HG02970 (cell line): ENCODE measurements around the gene LOXHD1.

Source experiments
- ATAC-seq: cut with Tn5 transposase; IDR thresholded peaks from one replicate; pipeline ENCODE4 v1.9.1; 2021; ENCODE audit warnings: mild to moderate bottlenecking, moderate library complexity, moderate number of reproducible peaks; ENCODE audit not compliant: unreplicated experiment, low FRiP score

The LOXHD1 gene

DNA sequence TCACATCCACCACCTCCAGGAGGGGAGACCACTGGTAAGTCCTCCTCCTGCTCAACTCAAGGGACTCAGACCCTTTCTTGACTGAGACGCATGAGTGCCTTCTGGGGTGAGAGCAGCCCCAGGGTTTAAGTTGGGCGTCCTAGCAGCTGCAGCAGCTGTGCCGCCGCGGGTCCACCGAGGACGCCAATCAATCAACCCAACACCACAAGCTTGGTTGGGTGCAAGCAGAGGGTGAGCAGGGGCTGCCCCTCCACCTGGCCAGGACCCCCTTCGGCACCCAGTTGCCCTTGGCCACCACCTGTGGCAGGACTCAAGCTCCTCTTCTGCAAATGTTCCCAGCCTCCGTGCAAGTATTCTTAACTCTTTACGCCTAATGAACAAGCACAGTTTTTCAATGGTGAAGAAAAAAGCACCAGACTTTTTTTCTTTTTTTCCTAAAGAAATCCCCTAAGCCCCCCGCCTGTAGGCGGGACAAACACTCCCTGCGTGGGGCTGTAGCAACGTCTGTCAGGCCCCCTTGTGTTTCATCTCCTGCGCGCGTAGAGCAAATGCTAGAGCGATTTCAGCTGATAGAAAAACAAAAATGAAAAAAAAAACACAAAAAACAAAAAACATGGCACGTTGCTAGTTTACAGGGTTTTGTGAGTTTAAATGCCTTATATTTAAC is 197.1 kb downstream of the LOXHD1 start:
- no peak for ATAC-seq

DNA sequence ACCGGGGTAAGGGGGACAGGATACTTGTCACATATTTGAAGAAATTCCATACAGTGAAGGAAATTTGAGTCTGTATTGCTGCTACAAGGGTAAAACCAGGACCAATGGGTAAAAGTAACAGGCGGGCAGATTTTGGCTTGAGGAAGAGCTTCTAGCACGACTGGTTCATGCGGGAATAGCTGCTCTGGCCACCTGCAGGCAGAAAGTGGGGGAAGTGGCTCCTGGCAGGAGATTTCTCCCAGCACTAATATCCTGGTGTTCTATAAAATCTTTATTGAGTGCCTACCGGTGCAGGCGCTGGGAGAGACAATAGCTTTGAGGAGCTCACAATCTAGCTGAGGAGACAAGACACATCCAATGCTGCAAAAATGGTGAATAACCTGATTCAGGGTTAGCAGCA is 198.5 kb downstream of the LOXHD1 start:
- ATAC-seq, result no peak

DNA sequence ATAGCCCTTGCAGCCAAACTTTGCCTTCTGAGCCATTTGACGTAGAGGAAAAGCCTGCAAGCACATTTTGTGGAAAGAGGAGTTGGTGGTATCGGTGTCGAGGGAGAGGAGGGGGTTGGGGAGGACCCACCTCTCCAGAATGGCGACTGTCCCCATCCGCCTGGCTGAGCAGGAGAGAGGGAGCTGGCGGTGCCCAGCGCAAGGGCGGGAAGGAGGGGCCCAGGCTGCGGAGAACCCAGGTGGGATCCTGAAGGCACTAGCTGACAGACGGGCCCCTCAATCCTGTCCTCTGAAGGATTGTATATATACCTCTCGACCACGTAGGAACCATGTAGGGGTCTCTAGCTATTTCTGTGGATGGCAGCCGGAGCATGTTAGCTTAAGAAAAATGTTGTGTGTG is 200.3 kb downstream of the LOXHD1 start:
- ATAC-seq, result no peak

DNA sequence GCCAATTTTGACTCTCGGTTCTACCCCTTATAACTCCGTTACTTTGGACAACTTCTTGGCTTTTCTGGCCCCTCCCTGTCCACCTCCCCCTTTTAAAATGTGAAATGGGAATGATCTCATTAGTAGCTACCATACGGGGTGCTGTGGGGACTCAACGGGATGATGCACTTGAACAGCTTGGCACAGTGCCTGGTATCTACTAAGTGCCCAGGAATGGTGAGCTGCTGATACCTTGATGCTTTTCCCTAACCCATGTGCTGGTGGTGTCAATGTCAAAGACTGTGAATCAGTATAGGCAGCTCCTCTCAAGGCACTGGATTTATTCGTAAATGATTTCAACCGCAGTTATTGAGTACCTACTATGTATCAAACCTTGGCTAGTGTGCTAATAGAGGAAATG is 204.2 kb downstream of the LOXHD1 start:
- ATAC-seq, result no peak

DNA sequence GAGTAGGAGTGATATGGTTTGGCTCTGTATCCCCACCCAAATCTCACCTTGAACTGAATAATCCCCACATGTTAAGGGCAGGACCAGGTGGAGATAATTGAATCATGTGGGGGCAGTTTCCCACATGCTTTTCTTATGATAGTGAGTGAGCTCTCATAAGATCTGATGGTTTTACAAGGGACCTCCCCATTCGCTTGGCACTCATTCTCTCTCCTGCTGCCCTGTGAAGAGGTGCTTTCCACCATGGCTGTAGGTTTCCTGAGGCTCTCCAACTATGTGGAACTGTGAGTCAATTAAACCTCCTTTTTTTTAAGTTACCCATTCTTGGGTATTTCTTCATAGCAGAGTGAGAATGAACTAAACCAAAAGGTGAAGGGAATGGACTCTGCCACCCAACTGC is 207.5 kb downstream of the LOXHD1 start:
- ATAC-seq, result no peak

DNA sequence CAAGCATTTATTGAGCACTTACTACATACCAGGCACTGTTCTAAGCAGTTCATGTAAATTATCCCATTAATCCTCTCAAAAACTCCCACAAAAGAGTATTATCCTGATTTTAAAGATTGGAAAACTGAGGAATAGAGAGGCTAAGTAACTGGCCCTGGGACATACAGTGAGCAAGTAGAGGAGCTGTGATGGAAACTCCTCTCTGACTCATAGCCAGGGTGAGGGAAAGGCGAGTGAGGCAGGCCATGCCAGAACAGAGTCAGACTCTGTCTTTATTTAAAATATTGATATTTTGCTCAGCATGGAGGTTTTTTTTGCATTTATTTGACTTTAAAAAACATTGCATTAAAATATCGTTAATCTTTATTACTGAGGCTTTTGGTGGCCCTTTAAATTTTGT is 208.0 kb downstream of the LOXHD1 start:
- ATAC-seq, result no peak

DNA sequence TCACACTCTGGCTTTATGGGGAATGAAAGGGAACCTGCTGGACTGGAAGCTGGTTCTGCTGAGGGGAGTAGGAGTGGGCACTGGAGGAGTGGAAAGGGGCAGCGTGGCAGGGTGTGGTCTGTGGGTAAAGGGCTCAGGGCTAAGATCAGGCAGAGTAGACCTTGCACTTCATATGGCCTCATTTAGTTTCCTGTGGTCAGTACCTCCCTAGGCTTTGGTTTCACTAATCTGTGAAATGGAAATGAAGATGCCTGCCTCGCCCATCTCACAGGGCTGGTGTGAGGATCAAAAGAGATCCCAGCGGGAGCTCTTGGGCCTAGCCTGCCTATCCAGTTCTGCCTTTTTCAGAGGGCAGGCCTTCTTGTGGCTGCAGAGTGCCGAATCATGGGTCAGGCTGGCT is 208.7 kb downstream of the LOXHD1 start:
- ATAC-seq, result no peak

DNA sequence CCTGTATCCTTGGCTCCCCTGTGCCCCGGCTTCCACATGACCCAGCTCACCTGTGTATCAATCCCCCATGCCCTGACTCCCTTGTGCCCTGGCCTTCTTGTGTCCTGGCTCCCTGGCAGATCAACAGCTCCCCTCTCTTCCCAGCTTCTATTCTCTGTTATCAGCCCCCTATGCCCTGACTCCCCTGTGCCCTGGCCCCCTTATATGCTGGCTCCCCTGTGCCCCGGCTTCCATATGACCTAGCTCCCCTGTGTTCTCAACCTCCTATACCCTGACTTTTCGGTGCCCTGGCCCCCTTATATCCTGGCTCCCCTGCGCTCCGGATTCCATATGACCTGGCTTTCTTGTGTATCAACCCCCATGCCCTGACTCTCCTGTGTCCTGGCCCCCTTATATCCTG is 209.2 kb downstream of the LOXHD1 start:
- ATAC-seq, result no peak

DNA sequence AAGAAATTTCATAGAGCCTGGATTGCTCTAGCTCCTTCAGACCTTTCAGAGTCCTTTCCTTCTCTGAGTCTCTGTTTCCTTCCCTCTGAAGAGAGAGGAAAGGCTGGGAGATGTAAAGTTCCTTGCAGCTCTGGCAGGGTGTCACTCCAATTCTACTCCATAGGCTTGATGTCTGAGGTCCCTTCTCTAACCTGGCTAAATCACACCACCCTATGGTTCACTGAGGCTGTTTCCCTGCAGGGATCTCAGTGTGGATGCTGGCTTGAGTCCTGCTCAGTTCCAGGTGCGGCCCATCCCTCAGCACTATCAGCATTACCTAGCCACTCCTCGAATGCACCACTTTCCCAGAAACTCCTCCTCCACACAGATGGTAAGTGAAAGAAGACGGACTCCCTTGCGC is 209.7 kb downstream of the LOXHD1 start:
- no peak for ATAC-seq

DNA sequence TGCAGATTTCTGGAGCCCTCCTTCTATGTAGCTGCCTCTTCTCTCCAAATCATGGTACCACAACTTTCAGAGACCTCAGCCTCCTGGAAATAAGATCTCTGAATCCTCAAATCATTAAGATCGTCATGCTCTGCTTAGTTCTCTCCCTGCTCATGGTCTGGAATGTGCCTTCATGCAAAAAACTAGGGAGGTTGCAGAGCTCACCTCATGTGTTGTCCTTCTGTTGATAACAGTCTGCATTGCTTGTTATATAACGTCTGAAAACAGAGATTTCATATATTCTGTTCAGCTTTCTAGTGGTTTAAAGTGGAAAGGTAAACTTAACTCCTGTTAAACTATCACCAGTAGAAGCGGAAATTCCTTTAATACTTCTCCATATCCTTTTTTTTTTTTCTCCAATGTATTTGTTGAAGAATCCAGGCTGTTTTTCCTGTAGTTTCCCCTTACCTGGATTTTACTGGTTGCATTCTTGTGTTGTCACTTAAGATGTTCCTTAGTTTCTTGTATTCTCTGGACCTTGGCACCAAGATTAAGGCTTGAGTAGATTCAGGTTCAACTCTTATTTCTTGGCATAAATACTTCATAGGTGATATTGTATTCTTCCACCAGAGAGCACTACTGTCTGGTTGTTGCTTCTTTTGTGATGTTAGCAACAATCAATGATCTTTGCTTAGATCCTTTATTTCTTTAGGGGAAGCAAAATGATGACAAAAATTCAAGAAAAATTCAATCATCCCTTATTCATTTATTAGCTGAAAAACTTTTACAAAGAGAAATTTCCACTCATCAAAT is 211.3 kb downstream of the LOXHD1 start:
- ATAC-seq, result no peak

DNA sequence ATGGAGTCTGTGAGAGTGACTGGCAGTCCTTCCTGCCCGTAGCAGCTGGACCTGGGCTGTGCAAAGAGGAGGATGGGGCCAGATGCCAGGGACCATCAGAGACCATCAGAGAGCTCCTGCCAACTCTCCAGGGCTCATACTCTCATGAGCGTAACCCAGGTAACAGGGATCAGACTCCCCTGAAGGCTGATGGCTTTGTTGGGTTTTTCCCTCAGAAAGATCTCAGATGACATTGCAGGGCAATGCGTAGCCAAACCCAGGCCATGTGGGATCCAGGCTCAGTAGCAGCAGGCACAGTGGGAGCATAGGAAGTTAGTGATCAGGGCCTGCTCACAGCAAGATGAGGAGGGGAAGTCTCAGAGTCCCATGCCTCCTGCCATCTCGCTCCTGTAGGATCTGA is 218.0 kb downstream of the LOXHD1 start:
- no peak for ATAC-seq

DNA sequence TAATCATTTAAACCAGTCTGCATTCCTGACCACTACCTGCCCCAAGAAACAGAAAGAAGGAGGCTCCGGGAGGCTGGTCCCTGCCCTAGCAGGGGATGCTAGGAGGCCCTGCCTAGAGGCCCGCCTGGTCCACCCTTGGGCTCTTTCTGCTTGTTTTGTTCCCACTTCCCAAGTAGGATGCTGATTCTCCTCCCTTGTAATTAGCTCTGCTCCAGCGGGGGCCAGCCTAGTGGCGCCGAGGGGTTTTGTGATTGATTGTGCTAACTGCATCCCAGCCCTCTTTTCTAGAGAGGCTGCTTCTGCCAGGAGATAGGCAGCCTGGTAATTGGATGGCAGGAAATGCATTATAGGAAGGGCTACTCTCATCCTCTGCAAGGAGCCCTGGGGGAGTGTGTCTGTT is 220.0 kb downstream of the LOXHD1 start:
- ATAC-seq, result no peak

DNA sequence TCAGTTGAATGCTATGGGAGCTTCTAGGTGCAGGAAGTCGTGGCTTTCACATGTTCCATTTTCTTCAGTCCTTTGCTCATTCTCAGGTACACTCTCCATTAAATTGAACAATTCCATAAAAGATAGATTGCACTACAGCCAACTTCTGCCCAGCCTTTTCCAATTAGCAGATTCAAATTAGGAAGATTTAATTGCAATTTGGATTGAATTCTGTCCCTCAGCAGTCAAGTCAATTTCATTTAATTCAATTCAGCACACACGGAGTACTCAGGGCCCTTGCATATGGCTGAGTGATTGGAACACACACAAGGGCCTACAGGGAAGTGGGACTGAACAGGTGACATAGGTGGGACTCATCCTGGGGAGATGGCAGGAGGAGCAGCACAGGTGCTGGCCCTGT is 220.4 kb downstream of the LOXHD1 start:
- ATAC-seq, result no peak

DNA sequence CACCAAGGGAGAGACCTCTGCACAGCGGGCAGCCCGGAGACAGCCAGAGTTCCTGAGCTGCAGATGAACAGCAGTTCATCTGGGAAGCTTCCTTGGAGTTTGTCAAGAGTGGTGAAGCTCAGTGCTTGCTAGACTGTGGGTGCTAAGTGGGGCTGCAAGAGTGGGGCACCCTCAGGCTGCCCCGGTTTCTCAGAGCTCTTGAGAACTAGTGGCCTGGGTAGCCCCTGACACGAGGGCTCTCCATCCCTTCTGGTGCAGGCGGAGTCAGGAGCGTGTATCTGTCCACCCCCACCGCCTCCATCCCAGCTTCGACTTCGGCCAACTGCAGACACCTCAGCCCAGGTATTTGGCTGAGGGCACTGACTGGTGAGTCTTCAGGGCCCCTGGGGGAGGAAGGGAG is 222.0 kb downstream of the LOXHD1 start:
- no peak for ATAC-seq

DNA sequence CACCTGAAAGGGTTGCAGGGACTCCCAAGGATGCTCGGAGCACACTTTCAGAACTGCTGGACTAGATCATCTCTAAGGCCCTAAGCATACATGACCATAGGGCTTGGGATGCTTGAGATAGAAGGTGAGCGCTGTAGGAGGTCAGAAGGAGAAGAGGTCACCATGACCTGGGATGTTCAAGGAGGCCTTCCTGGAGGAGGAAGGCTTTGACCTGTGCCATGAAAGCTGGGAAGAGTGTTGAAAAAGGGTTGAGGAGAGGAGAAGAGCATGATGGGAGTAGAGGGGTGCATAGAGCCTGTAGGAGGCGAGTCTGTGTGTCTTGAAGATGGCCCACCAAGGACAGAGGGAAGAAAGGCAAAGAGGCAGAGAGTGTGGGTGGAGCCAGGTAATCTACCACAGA is 222.4 kb downstream of the LOXHD1 start:
- ATAC-seq, result no peak

DNA sequence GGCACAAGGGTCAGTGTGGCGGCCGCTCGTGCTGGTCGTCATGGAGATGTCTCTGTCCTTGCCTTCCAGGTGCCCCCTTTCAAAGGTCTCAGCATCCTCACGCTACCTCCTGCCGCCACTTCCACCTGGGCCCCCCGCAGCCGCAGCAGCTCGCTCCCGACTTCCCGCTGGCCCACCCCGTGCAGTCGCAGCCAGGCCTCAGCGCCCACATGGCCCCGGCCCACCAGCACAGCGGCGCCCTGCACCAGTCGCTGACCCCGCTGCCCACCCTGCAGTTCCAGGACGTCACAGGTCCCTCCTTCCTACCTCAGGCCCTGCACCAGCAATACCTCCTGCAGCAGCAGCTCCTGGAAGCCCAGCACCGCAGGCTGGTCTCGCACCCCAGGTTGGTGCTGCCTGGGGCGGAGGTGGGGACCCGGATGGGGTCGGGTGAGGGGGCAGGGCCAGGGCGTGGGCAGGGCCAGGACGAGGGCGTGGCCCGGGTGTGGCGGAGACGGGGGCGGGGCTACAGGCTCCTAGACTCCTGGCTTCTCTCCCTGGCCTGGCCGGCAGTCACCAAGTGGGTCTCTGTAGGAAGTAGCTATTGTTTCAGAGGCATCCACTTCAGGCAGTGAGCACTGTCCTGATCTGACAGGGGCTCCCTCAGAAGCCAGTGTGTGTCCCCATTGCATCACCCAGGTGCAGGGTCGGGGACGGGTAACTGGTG is 223.7 kb downstream of the LOXHD1 start:
- ATAC-seq, result no peak

DNA sequence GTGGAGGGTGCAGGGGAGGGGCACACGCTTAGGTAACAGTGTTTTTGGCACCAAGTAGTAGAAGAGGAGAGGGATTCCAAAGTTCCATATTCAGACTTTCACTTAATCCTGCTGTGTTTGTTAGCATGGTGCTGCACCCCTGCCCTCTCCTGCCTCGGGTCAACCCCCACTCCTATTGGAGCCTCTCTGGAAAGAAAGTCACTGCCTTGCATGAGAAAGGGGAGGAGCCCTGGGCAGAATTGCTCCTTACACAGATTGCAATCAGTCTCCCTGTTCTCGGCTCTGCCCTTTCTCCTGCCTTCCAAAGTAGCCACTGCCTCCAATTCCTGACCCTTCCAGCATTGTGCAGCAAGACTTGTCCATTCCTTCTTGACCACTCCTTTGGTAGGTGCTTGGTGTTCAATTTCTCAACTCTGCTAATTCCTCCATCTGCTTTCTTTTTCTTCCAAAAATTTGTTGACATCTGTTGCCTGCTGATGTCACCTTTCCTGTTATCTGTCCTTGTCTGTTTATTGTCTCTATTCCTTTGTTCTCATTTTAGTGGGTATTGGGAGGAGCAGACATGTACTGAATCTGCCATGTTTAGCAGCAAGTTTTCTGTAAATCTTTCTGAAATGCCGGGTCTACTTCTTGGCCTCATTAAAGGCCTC is 225.4 kb downstream of the LOXHD1 start:
- no peak for ATAC-seq

DNA sequence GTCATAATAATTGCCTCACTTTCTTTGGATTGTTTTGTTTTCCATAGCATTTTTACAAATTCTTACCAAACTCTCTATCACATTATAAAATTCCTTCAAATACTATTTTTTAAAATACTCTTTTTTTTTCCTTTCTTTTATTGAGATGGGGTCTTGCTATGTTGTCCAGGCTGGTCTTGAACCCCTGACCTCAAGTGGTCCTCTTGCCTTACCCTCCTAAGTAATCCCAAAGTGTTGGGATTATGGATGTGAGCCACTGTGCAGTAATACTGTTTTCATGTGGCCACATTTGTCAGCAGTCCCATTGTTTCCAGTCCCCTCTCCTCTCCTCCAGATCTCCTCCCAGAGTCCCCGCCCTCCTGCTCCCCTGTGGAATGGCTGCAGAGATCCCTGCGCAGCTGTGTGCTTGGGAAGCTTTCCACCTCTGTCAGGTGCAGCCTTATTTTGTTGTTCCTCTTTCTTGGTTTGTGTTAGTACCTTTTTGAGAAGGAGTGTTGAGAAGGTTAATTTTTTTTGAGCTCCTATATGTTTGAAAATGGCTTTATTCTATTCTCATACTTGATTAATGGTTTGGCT is 227.3 kb downstream of the LOXHD1 start:
- no peak for ATAC-seq

DNA sequence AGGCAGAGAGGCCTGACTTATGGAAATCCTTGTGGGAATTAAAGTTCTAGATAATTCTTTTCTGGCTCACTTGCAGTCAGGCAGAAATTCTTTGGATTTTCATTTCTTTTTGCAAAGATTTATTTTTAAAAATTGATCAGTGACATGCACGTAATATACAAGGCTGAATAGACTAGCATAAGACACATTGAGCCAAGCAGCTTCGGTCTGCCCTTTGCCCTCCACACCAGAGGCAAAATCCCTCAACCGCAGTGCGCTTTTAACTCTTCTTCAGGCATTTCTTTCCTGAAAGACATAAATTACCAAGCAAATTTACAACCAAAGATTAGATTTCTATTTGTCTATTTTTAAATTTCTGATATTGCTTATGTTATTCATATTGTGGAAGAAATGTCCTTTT is 227.9 kb downstream of the LOXHD1 start:
- ATAC-seq, result no peak

DNA sequence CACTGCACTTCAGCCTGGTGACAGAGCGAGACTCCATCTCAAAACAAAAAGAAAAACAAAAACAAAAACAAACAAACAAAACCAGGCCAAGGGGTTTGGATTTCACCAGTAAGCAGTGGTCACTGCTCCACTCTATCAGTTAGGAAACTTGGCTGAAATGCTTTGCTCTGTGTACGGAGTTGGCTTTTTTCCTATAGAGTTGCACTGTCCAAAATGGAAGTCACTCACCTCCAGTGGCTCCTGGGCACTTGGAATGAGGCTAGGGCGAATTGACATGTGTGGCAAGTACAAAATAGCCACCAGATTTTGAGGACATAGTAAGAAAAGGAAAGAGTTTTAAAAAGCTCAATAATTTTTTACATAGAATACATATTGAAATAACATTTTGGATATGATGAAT is 228.7 kb downstream of the LOXHD1 start:
- ATAC-seq, result no peak
